GM19035 (cell line): ENCODE results near the gene KRTAP29-1.

Experiments
- ATAC-seq: cut with Tn5 transposase; IDR thresholded peaks from one replicate; pipeline ENCODE4 v1.9.1; 2021; ENCODE audit not compliant: unreplicated experiment

Gene KRTAP29-1

DNA sequence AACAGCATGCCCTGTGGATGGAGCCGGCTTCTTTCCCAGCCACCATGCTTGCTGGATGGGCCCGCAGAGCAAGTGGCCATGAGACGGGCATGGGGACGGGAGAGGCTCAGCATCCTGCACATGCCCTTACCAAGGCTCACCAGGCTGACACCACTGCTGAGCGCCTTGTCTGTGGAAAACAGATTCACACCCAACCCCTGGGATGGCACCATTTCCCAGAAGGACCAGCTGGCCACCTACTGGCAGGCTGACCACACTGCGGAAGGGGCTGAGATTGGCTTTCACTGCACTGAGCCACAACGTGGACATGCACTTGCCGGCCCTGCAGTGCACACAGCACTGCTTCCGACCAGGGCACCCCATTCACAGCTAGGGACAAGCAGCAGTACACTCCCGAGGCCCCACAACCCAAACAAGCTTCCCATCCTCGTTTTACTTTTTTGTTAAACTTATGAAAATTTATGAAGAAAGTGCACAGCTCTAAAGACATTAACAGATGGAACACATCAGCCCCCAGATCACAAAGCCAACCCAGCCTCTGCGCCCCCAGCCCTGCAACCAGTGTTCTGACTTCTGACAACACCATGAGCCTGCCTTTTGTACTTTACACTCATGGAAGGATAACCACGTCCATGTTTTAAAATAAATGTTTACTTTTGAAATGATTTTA lies 26.8 kb upstream of the KRTAP29-1 start:
- no peak for ATAC-seq

DNA sequence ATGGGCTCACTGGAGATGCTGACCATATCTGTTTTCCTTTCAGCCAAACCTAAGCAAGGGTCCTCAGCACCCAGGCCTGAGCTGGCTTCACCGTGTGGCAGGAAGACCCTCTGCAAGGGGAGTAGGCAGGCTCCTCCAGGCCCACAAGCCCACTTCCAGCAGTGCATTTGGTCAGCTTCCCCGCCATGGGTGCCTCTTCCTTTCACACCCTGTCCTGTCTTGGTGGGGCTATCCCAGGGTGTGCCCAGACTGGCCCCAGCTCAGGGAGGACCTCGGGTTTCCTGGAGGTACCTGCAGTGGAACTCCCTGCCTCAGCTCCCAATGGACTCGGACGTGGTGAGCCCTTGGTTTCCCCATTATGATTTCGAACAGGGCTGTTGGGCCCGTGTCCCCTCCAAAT lies 25.6 kb upstream of the KRTAP29-1 start:
- ATAC-seq: no peak

DNA sequence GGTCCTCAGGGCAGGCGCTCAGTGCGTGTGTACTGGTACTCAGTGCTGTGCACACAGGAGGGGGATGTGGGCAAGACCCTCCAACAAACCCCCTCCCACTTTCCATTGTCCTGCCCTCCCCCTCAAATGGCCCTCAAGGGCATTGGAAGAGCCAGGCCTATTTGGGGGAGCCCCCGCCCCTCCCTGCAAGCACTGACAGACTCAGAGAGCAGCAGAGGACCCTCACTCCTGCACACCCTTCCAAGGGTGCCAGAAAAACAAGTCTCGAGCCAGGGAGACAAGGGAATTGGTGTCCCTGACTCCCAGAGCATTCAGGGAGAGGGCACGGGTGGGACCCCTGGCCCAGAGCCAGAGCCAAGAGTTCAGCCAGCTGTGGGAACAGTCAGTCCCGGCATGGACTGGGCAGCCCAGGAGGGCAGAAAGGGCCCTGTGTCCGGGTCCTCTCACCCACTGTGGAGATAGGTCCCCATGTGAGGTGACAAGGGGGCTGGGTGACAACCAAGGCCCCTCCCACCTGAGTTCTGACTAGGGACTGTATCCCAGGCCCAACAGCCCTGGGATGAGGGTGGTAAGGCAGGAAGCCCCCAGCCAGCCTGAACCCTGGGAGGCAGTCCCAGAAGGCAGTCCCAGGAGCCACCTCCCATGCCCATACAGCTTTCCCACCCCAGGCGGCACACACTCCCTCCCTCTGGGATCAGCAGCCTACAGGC lies 24.9 kb upstream of the KRTAP29-1 start:
- no peak for ATAC-seq

GRCh38 chr17:41326173-41327145 lies 23.8 kb upstream of the KRTAP29-1 start:
- ATAC-seq: no peak

DNA sequence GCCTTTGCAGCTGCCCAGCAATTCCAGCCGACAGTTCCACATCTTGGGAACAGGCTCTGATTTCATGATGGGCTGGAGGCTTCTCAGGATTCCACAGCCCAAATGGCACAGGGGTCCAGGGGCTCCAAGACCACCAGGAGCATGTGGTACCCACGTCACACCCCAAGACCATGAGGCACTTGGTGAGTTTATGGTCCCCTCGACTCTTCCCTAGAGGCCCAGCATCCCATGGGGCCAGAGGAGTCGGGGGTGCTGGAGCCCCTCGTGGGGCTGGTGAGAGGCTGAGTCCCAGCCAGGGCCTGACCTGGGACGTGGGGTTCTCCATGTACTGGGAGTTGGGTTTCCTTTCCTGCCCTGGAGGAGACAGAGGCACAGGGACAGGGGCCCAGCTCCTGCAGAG lies 23.0 kb upstream of the KRTAP29-1 start:
- no peak for ATAC-seq

DNA sequence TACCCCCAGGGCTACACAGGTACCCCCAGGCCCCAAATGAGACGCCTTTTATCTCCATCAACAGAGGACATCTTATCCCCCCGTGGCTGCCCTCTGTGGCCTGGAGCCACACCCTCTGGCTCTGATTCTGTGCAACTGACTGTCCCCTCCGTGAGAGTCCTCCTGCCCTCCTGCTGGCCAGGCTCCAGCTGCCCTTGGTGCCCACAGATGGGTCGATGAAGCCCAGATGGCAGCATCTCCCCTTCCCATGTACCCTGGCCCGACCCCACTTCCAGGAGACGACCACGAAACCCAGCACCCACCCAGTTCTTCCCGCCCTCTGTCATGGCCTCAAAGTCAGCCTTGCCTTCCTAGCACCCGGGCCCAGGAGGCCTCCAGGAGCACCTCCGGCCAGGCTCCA lies 22.5 kb upstream of the KRTAP29-1 start:
- no peak for ATAC-seq

- ATAC-seq: no peak
Observed at GRCh38 chr17:41324180-41325075, 21.8 kb upstream of the KRTAP29-1 start.

- no peak for ATAC-seq
Observed at GRCh38 chr17:41322903-41323895, 20.5 kb upstream of the KRTAP29-1 start.

DNA sequence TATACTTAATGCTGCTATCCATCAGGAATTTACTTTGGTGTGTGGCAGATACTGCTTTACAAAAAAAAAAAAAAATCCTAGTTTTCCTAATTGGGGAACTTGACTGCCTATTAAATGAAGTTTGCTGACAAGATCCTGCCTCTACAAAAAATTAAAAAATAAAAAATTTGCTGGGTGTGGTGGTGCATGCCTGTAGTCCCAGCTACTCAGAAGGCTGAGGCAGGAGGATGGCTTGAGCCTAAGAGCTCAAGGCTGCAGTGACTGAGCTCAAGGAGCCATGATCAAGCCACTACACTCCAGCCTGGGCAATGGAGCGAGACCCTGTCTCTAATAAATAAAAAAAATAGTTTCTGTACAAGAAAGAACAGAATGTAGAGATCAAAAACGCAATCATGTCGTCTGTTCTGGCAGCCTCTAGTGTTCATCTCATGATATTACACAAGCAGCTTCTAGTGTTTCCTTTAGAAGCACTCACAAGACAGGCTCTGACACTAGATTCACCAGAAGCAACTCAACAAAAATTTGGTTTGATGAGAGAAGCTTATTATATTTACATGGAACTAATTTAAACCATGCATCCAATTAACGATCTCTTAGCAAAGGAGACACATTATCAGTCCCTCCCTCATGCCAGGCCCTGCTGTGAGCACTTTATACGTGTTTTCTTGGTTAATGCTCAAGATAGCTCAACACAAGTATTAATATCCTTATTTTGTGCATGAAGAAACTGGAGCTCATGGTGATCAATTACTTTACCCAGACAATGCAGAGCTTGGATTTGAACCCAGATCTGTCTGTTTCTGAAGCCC lies 19.6 kb upstream of the KRTAP29-1 start:
- ATAC-seq: no peak

- no peak for ATAC-seq
Observed at GRCh38 chr17:41318231-41318630, 15.6 kb upstream of the KRTAP29-1 start.

- ATAC-seq: no peak
Observed at GRCh38 chr17:41315814-41316445, 13.3 kb upstream of the KRTAP29-1 start.

GRCh38 chr17:41315204-41315794 lies 12.6 kb upstream of the KRTAP29-1 start, which contains the start of gene KRTAP17-1:
KRTAP17-1 (minus strand) TSS chr17:41315710; CDS start chr17:41315650, 60 bp downstream.
- no peak for ATAC-seq

GRCh38 chr17:41311111-41311510 lies 8.5 kb upstream of the KRTAP29-1 start:
- no peak for ATAC-seq

GRCh38 chr17:41308918-41309359 lies 6.3 kb upstream of the KRTAP29-1 start, which contains the start of gene KRTAP16-1:
KRTAP16-1 (minus strand) TSS chr17:41309309; CDS start chr17:41309253, 56 bp downstream.
- ATAC-seq: no peak

DNA sequence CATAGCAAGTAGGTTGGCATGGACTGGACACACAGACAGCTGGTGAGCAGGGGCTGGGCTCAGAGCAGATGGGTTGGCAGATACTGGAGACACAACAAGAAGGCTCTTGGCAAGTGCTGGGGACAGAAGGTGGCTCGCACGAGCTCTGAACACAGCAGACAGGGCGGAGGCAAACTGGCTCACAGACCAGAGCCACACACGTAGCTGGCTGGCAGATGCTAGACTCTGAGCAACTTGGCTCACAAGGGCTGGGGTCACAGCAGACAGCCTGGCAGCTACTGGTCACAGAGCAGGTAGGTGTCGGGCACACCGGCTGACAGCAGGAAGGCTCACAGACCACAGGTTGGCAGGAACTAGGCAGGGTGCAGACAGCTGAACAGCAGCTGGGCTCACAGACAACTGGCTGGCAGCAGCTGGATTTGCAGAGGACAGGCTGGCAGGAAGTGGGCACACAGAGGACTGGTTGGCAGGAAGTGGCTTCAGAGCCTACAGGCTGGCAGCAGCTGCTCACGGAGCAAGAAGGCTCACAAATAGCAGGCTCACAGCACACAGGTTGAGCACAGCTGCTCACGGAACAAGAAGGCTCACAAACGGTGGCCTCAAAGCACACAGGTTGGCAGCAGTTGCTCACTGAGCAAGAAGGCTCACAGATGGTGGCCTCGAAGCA lies 5.7 kb upstream of the KRTAP29-1 start:
- ATAC-seq: no peak

DNA sequence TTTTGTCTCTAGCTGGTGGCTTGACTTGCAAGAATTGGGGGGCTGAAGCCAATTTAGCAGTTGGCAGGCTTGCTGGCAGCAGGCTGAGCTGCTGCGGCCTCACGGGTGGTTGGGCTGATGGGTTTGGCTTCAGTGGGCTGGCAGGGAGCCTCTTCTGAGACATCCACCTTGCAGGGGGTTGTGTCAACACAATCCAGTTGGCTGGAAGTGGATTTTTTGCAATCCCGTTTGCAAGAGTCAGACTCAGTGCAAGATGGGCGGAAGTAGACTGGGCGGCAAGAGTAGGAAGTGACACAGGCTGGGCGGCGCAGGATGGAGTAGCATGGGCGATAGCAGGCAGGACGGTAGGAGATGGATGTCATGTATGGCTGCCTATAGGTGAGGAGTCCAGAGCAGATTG lies 5.0 kb upstream of the KRTAP29-1 start:
- no peak for ATAC-seq

DNA sequence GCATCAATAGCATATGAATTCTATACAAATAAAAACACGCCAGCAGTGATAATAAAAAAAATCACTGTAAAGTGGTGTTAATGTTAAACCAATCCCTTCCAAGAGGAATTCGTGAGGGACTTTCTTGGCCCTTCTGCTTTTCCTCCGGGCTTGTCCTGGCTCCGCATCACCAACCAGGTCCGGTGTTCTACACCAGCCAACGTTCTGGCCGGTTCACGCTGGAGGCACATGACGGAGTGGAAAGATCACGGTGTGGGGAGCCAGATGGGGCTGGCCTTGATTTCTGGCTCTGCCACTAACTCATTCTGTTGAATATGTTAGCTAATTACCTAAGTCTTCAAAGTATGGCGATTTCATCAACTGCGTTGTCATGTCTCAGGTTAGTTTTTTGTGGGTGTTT lies 1.4 kb upstream of the KRTAP29-1 start:
- no peak for ATAC-seq
